Measurements from ENCODE around the gene DICER1.

Gene DICER1

GRCh38 chr14:95196826-95197545 lies 39.7 kb upstream of the DICER1 start:
- no peaks in the 10 kb centered on the region for H3K9me3 ChIP-seq (ENCODE audit: insufficient read depth, low read length)
- H2AFZ ChIP-seq (ENCODE audit: low read depth, low read length): no peak overlapping the region
- H4K20me1 ChIP-seq (ENCODE audit: insufficient read depth, low read length): no peaks in the 10 kb centered on the region
- no peak overlapping the region for H3K4me3 ChIP-seq (ENCODE audit: low read length)
- H3K36me3 ChIP-seq (replicated peaks; ENCODE audit: low read depth, low read length): no peaks in the 10 kb centered on the region
- H3K9ac ChIP-seq (ENCODE audit: low read length): no peak overlapping the region
- H3K79me2 ChIP-seq (ENCODE audit: low read length): no peaks in the 10 kb centered on the region
- H3K27me3 ChIP-seq (ENCODE audit: low read depth, low read length): no peaks in the 10 kb centered on the region
- no peak overlapping the region for H3K4me2 ChIP-seq (ENCODE audit: low read length)
- peaks cover 4% of the 10 kb centered on the region for H3K4me1 ChIP-seq (ENCODE audit: low read length)
- TF ChIP-seq EZH2phosphoT487 (IDR thresholded peaks at IDR 0.05; ENCODE audit: low read depth) (no peak), CTCF (IDR thresholded peaks at IDR 0.05; ENCODE audit: low read depth, low read length) (no peak)
- no peak overlapping the region for H3K27ac ChIP-seq (ENCODE audit: low read length)

- Histone ChIP-seq H3K9me3 (ENCODE audit: insufficient read depth, low read length) (no peaks in the 10 kb centered on the region), H3K79me2 (ENCODE audit: low read length) (no peaks in the 10 kb centered on the region), H3K27me3 (ENCODE audit: low read depth, low read length) (no peaks in the 10 kb centered on the region), H3K4me1 (ENCODE audit: low read length) (peaks cover 4% of the 10 kb centered on the region), H3K36me3 (replicated peaks; ENCODE audit: low read depth, low read length) (no peaks in the 10 kb centered on the region), H3K4me3 (ENCODE audit: low read length) (no peak overlapping the region), H2AFZ (ENCODE audit: low read depth, low read length) (no peak overlapping the region), H4K20me1 (ENCODE audit: insufficient read depth, low read length) (no peaks in the 10 kb centered on the region), H3K9ac (ENCODE audit: low read length) (no peak overlapping the region), H3K27ac (ENCODE audit: low read length) (no peak overlapping the region), H3K4me2 (ENCODE audit: low read length) (peak overlapping the region; percentile 11; the same call in 1 of the 2 replicates)
- TF ChIP-seq EZH2phosphoT487 (IDR thresholded peaks at IDR 0.05; ENCODE audit: low read depth) (no peak), CTCF (IDR thresholded peaks at IDR 0.05; ENCODE audit: low read depth, low read length) (peak; percentile 62)
Measured at GRCh38 chr14:95196268-95196667, 38.9 kb upstream of the DICER1 start.

- no peak overlapping the region for H3K4me2 ChIP-seq (ENCODE audit: low read length)
- no peaks in the 10 kb centered on the region for H3K79me2 ChIP-seq (ENCODE audit: low read length)
- no peaks in the 10 kb centered on the region for H3K36me3 ChIP-seq (replicated peaks; ENCODE audit: low read depth, low read length)
- no peaks in the 10 kb centered on the region for H3K9me3 ChIP-seq (ENCODE audit: insufficient read depth, low read length)
- TF ChIP-seq EZH2phosphoT487 (IDR thresholded peaks at IDR 0.05; ENCODE audit: low read depth): no peak
- no peak for TF ChIP-seq CTCF (IDR thresholded peaks at IDR 0.05; ENCODE audit: low read depth, low read length)
- H4K20me1 ChIP-seq (ENCODE audit: insufficient read depth, low read length): no peaks in the 10 kb centered on the region
- no peaks in the 10 kb centered on the region for H3K27me3 ChIP-seq (ENCODE audit: low read depth, low read length)
- no peak overlapping the region for H3K4me3 ChIP-seq (ENCODE audit: low read length)
- no peak overlapping the region for H3K27ac ChIP-seq (ENCODE audit: low read length)
- H3K4me1 ChIP-seq (ENCODE audit: low read length): peaks cover 4% of the 10 kb centered on the region
- no peak overlapping the region for H2AFZ ChIP-seq (ENCODE audit: low read depth, low read length)
- H3K9ac ChIP-seq (ENCODE audit: low read length): no peak overlapping the region
Measured at GRCh38 chr14:95195031-95195430, 37.7 kb upstream of the DICER1 start.

GRCh38 chr14:95193081-95193480 lies 35.8 kb upstream of the DICER1 start:
- H3K79me2 ChIP-seq (ENCODE audit: low read length): no peaks in the 10 kb centered on the region
- no peak for TF ChIP-seq CTCF (IDR thresholded peaks at IDR 0.05; ENCODE audit: low read depth, low read length)
- TF ChIP-seq EZH2phosphoT487 (IDR thresholded peaks at IDR 0.05; ENCODE audit: low read depth): no peak
- H3K36me3 ChIP-seq (replicated peaks; ENCODE audit: low read depth, low read length): no peaks in the 10 kb centered on the region
- peaks cover 3% of the 10 kb centered on the region for H3K27me3 ChIP-seq (ENCODE audit: low read depth, low read length)
- no peak overlapping the region for H3K27ac ChIP-seq (ENCODE audit: low read length)
- H3K9me3 ChIP-seq (ENCODE audit: insufficient read depth, low read length): no peaks in the 10 kb centered on the region
- H4K20me1 ChIP-seq (ENCODE audit: insufficient read depth, low read length): no peaks in the 10 kb centered on the region
- H3K4me3 ChIP-seq (ENCODE audit: low read length): no peak overlapping the region
- no peak overlapping the region for H2AFZ ChIP-seq (ENCODE audit: low read depth, low read length)
- peaks cover 4% of the 10 kb centered on the region for H3K4me1 ChIP-seq (ENCODE audit: low read length)
- H3K4me2 ChIP-seq (ENCODE audit: low read length): no peak overlapping the region
- no peak overlapping the region for H3K9ac ChIP-seq (ENCODE audit: low read length)
